ENCODE results near the gene CMC1.

DNA sequence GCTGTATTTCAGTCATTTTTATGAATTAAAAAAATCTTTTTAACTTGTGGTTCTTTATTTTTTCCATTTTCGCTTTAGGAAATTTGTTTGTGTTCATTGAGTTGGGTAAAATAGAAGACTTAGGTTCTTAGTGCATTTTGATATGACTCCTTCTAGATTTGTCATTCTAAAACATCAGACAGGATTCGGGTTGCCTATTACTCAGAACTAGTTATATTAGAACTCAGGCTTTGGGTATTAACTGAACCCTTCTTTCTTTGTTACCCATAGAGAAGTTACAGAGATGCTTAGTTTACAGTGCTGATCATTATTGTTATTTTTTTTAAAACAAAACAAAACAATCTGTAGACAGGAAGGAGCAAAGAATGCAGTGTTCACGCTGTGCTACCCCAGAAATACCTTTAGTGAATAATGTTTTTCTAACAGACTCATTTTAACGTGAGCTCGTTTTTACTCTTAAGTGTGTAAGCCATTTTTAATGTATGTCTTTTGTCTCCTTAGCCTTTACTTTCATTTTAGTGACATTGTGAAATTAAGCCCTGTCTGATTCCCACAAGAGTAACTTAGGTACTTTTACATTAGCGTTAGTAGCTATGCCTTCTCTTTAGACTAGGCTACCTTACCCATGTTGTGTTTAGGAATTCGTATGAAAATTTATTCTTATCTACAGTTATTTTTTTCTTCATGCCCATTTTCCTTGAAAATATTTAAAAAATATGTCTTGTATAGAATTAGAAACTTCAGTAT lies 53.4 kb downstream of the CMC1 start:
- no peak for TF ChIP-seq EP300 (IDR thresholded peaks at IDR 0.05)
- TF ChIP-seq, protein P1, sequence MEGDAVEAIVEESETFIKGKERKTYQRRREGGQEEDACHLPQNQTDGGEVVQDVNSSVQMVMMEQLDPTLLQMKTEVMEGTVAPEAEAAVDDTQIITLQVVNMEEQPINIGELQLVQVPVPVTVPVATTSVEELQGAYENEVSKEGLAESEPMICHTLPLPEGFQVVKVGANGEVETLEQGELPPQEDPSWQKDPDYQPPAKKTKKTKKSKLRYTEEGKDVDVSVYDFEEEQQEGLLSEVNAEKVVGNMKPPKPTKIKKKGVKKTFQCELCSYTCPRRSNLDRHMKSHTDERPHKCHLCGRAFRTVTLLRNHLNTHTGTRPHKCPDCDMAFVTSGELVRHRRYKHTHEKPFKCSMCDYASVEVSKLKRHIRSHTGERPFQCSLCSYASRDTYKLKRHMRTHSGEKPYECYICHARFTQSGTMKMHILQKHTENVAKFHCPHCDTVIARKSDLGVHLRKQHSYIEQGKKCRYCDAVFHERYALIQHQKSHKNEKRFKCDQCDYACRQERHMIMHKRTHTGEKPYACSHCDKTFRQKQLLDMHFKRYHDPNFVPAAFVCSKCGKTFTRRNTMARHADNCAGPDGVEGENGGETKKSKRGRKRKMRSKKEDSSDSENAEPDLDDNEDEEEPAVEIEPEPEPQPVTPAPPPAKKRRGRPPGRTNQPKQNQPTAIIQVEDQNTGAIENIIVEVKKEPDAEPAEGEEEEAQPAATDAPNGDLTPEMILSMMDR (IDR thresholded peaks at IDR 0.05): no peak
- no peak for TF ChIP-seq POLR2A (IDR thresholded peaks at IDR 0.05)

All from upper lobe of left lung (tissue), 4 donors.